ENCODE results near the gene TXNDC12.

TXNDC12 gene

GRCh38 chr1:52057255-52057654 lies 2.3 kb upstream of the TXNDC12 start:
- peaks cover 88% of the 10 kb centered on the region for H3K79me2 ChIP-seq (ENCODE audit: control insufficient read depth, low read length)
- H3K36me3 ChIP-seq (ENCODE audit: control insufficient read depth, low read length): peaks cover 55% of the 10 kb centered on the region
- 0 out of 2 replicates have a peak overlapping the region, but pooled peaks have one; percentile 66 for H3K27ac ChIP-seq (ENCODE audit: low read depth, low read length)
- H3K4me3 ChIP-seq (ENCODE audit: low read length): peak overlapping the region; percentile 79
- no peaks in the 10 kb centered on the region for H4K20me1 ChIP-seq (ENCODE audit: control insufficient read depth, insufficient read depth, low read depth, low read length)
- no peaks in the 10 kb centered on the region for H3F3A ChIP-seq (ENCODE audit: control insufficient read depth, insufficient read depth)
- peak overlapping the region; percentile 73 for H3K4me2 ChIP-seq (ENCODE audit: low read length)
- H3K4me1 ChIP-seq (ENCODE audit: control insufficient read depth, low read length): peaks cover 28% of the 10 kb centered on the region
- H3K9me3 ChIP-seq (ENCODE audit: control insufficient read depth, insufficient read depth, low read length): no peaks in the 10 kb centered on the region
- no peak for TF ChIP-seq EZH2phosphoT487 (IDR thresholded peaks at IDR 0.05; ENCODE audit: borderline replicate concordance, low read length)
- TF ChIP-seq, protein P1, sequence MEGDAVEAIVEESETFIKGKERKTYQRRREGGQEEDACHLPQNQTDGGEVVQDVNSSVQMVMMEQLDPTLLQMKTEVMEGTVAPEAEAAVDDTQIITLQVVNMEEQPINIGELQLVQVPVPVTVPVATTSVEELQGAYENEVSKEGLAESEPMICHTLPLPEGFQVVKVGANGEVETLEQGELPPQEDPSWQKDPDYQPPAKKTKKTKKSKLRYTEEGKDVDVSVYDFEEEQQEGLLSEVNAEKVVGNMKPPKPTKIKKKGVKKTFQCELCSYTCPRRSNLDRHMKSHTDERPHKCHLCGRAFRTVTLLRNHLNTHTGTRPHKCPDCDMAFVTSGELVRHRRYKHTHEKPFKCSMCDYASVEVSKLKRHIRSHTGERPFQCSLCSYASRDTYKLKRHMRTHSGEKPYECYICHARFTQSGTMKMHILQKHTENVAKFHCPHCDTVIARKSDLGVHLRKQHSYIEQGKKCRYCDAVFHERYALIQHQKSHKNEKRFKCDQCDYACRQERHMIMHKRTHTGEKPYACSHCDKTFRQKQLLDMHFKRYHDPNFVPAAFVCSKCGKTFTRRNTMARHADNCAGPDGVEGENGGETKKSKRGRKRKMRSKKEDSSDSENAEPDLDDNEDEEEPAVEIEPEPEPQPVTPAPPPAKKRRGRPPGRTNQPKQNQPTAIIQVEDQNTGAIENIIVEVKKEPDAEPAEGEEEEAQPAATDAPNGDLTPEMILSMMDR (IDR thresholded peaks at IDR 0.05; ENCODE audit: low read depth, low read length, poor library complexity, severe bottlenecking): no peak
- H3K9me2 ChIP-seq (replicated peaks; ENCODE audit: control insufficient read depth, low read length): no peaks in the 10 kb centered on the region
- no peaks in the 10 kb centered on the region for H3K27me3 ChIP-seq (ENCODE audit: control insufficient read depth, low read length)

- Histone ChIP-seq H3K9me3 (ENCODE audit: control insufficient read depth, insufficient read depth, low read length) (no peaks in the 10 kb centered on the region), H3F3A (ENCODE audit: control insufficient read depth, insufficient read depth) (no peaks in the 10 kb centered on the region), H3K4me1 (ENCODE audit: control insufficient read depth, low read length) (peaks cover 28% of the 10 kb centered on the region), H3K36me3 (ENCODE audit: control insufficient read depth, low read length) (peaks cover 57% of the 10 kb centered on the region), H3K79me2 (ENCODE audit: control insufficient read depth, low read length) (peaks cover 91% of the 10 kb centered on the region), H4K20me1 (ENCODE audit: control insufficient read depth, insufficient read depth, low read depth, low read length) (no peaks in the 10 kb centered on the region), H3K4me3 (ENCODE audit: low read length) (peak overlapping the region; percentile 79), H3K9me2 (replicated peaks; ENCODE audit: control insufficient read depth, low read length) (no peaks in the 10 kb centered on the region), H3K27ac (ENCODE audit: low read depth, low read length) (peak overlapping the region; percentile 66), H3K27me3 (ENCODE audit: control insufficient read depth, low read length) (no peaks in the 10 kb centered on the region), H3K4me2 (ENCODE audit: low read length) (peak overlapping the region; percentile 73)
- no peak for TF ChIP-seq EZH2phosphoT487 (IDR thresholded peaks at IDR 0.05; ENCODE audit: borderline replicate concordance, low read length)
- TF ChIP-seq, protein P1 (IDR thresholded peaks at IDR 0.05; ENCODE audit: low read depth, low read length, poor library complexity, severe bottlenecking): no peak
Observed at GRCh38 chr1:52056937-52057231, 1.9 kb upstream of the TXNDC12 start.

DNA sequence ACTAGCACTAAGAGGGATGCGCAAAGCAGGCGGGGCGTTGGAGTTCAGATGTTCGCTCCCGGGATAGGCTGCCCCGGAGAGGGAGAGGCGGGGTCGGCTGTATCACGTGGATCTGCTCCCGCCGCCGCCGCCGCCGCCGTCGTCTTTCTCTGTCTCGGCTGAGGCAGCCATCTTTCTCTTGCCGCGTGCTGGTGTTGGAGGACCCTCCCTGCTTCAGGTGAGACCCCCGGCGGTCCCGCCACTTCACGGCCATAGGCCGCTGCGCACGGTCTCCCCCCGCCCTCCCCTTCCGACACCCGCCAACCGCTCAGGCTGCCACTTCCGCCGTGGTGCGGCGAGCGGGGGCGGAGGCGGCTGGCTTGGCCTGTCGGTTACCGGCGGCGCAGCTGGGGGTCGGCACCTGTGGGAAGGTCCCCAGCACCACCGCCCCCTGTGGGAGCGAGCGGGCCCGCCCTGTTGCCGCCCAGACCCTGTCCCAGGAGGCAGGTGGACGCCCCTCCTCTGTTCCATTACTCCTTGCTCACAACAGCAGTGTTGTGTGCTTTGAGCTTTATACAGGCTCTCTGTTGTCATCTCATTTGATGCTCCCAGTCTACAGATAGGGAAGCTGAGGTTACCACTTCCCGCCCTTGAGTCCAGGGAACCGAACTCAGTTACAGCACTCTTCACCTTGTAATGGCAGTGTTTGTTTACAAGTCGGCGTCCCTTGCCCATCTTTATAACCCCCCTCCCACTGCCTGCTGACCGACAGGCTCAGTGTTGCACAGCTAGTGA lies 1.4 kb upstream of the TXNDC12 start, which contains the start of gene BTF3L4:
TSS of gene BTF3L4 (plus strand) at position 133 of the 774 bp plus-strand sequence. CDS start 3,553 bp downstream, outside the sequence.
- TF ChIP-seq, protein P1 (IDR thresholded peaks at IDR 0.05; ENCODE audit: low read depth, low read length, poor library complexity, severe bottlenecking): no peak
- no peak for TF ChIP-seq EZH2phosphoT487 (IDR thresholded peaks at IDR 0.05; ENCODE audit: borderline replicate concordance, low read length)
- Histone ChIP-seq H4K20me1 (ENCODE audit: control insufficient read depth, insufficient read depth, low read depth, low read length) (no peaks in the 10 kb centered on the region), H3K9me2 (replicated peaks; ENCODE audit: control insufficient read depth, low read length) (no peaks in the 10 kb centered on the region), H3K36me3 (ENCODE audit: control insufficient read depth, low read length) (peaks cover 61% of the 10 kb centered on the region), H3K9me3 (ENCODE audit: control insufficient read depth, insufficient read depth, low read length) (no peaks in the 10 kb centered on the region), H3K27ac (ENCODE audit: low read depth, low read length) (peak within 1 kb of the TSS; percentile 66), H3K27me3 (ENCODE audit: control insufficient read depth, low read length) (no peaks in the 10 kb centered on the region), H3K79me2 (ENCODE audit: control insufficient read depth, low read length) (peaks cover 95% of the 10 kb centered on the region), H3F3A (ENCODE audit: control insufficient read depth, insufficient read depth) (no peaks in the 10 kb centered on the region), H3K4me2 (ENCODE audit: low read length) (peak within 1 kb of the TSS; percentile 73), H3K4me1 (ENCODE audit: control insufficient read depth, low read length) (peaks cover 28% of the 10 kb centered on the region), H3K4me3 (ENCODE audit: low read length) (peak within 1 kb of the TSS; percentile 79)

Measured in DOHH2 (cell line).